B cell (primary cell): ENCODE results near the gene OXSR1. TPM values are rescaled to one million over a fixed set of nuclear protein-coding genes. Genes with fewer than 3 reads are reported as not detected.

ENCODE experiments used
- ATAC-seq: fragments of 200-7000 bp; cut with Tn5 transposase; one replicate; pipeline ENCODE4 v1.10.0; 2021; ENCODE audit warnings: low read depth, mild to moderate bottlenecking, moderate number of reproducible peaks, moderate library complexity
- CTCF ChIA-PET: fragments of 350-600 bp; sonication (Branson Sonifier 250); formaldehyde crosslinking; loops from one replicate; lab custom pipeline; 2021; ENCODE audit warnings: antibody characterized with exemption, inconsistent platforms; lab: Charles Lee
- POLR2A ChIA-PET: fragments of 350-600 bp; sonication (Branson Sonifier 250); formaldehyde crosslinking; loops from one replicate; lab custom pipeline; 2021; ENCODE audit warnings: antibody characterized with exemption; lab: Charles Lee
- DNase-seq: peaks from one replicate; pipeline ENCODE4 v3.0.0; 2013
- H2AFZ ChIP-seq: 2 replicates; pipeline ENCODE4 v1.6.1; 2012; ENCODE audit warnings: mild to moderate bottlenecking, low read depth, low read length; ENCODE audit not compliant: insufficient read depth, poor library complexity, severe bottlenecking
- H3K27ac ChIP-seq, 2 donors: 1 replicate in 1 of 2; 2 replicates in 1 of 2; pipeline ENCODE4 v1.5.1; 2012 to 2013; ENCODE audit warnings: low read length in 2 of 2, mild to moderate bottlenecking in 2 of 2, moderate library complexity in 1 of 2
- H3K27me3 ChIP-seq, 4 experiments: fragments of 200-600 bp in 1 of 4; sonication (generic) in 1 of 4; replicated peaks in 1 of 4; 1 replicate in 2 of 4; 2 replicates in 2 of 4; pipeline versions ENCODE4 v1.6.1 to v1.7.0; 2013 to 2016; ENCODE audit warnings: low read length in 3 of 4, mild to moderate bottlenecking in 2 of 4, mixed read lengths in 1 of 4, moderate library complexity in 1 of 4; ENCODE audit not compliant: insufficient read depth in 4 of 4, control insufficient read depth in 3 of 4; ENCODE audit errors: control extremely low read depth in 1 of 4
- H3K36me3 ChIP-seq, 2 experiments: replicated peaks in 1 of 2; 1 replicate in 1 of 2; 2 replicates in 1 of 2; pipeline versions ENCODE4 v1.6.1 to v1.7.1; 2013; ENCODE audit warnings: low read length in 1 of 2; ENCODE audit not compliant: insufficient read depth in 2 of 2, control insufficient read depth in 1 of 2; ENCODE audit errors: control extremely low read depth in 1 of 2, extremely low read depth in 1 of 2
- H3K4me1 ChIP-seq, 2 donors: fragments of 200-600 bp in 1 of 2; sonication (generic) in 1 of 2; 1 replicate in 1 of 2; 2 replicates in 1 of 2; pipeline versions ENCODE4 v1.5.1 to v1.6.1; 2013 to 2017; ENCODE audit warnings: low read length in 2 of 2; ENCODE audit not compliant: control insufficient read depth in 2 of 2, insufficient read depth in 2 of 2
- H3K4me2 ChIP-seq: replicated peaks from 2 replicates; pipeline ENCODE3; 2012; ENCODE audit warnings: mild to moderate bottlenecking, low read depth, low read length; ENCODE audit not compliant: poor library complexity, severe bottlenecking
- H3K4me3 ChIP-seq, 5 experiments: fragments of 200-600 bp in 1 of 5; sonication (generic) in 1 of 5; 1 replicate in 3 of 5; 2 replicates in 2 of 5; pipeline versions ENCODE4 v1.5.1 to v1.7.0; 2011 to 2016; ENCODE audit warnings: low read length in 4 of 5, mild to moderate bottlenecking in 4 of 5, low read depth in 2 of 5, control low read depth in 1 of 5, moderate library complexity in 1 of 5; ENCODE audit not compliant: insufficient read depth in 1 of 5; ENCODE audit errors: control extremely low read depth in 1 of 5, extremely low read depth in 1 of 5
- H3K79me2 ChIP-seq: fragments of 200-600 bp; sonication (generic); one replicate; pipeline ENCODE4 v1.6.0; 2016; ENCODE audit warnings: low read length; ENCODE audit not compliant: control insufficient read depth, insufficient read depth
- H3K9ac ChIP-seq: fragments of 200-600 bp; sonication (generic); 2 replicates; pipeline ENCODE4 v1.6.1; 2017; ENCODE audit warnings: mild to moderate bottlenecking, low read length, moderate library complexity
- H3K9me3 ChIP-seq, 3 donors: one replicate each; pipeline versions ENCODE4 v1.6.1 to v1.7.1; 2013; ENCODE audit warnings: low read length in 2 of 3; ENCODE audit not compliant: control insufficient read depth in 2 of 3, insufficient read depth in 1 of 3; ENCODE audit errors: control extremely low read depth in 1 of 3
- H4K20me1 ChIP-seq: 2 replicates; pipeline ENCODE4 v1.6.0; 2012; ENCODE audit warnings: mild to moderate bottlenecking, low read length; ENCODE audit not compliant: insufficient read depth, control insufficient read depth, poor library complexity, severe bottlenecking
- H3K27ac Mint-ChIP-seq: one replicate; pipeline ENCODE4 v1.8.0; 2021; ENCODE audit warnings: mixed read lengths
- H3K27me3 Mint-ChIP-seq: one replicate; pipeline ENCODE4 v1.8.0; 2021; ENCODE audit warnings: mixed read lengths
- H3K4me1 Mint-ChIP-seq: one replicate; pipeline ENCODE4 v1.8.0; 2021; ENCODE audit warnings: mixed read lengths
- H3K4me3 Mint-ChIP-seq: one replicate; pipeline ENCODE4 v1.8.0; 2021; ENCODE audit warnings: mixed read lengths
- H3K9me3 Mint-ChIP-seq: one replicate; pipeline ENCODE4 v1.8.0; 2022; ENCODE audit warnings: mixed read lengths; ENCODE audit not compliant: insufficient read depth
- CTCF ChIP-seq: fragments of 200-600 bp; IDR thresholded peaks from one replicate; pipeline ENCODE4 v1.8.0; 2022; ENCODE audit warnings: antibody characterized with exemption, mild to moderate bottlenecking
- EZH2 ChIP-seq: IDR thresholded peaks from 2 replicates; pipeline ENCODE4 v1.6.1; 2012; ENCODE audit warnings: borderline replicate concordance, low read depth, mild to moderate bottlenecking, moderate library complexity, low read length; ENCODE audit not compliant: insufficient read depth, poor library complexity, severe bottlenecking
- WGBS: methylation state at CpG from one replicate; pipeline ENCODE4 v1.1.5; 2013; ENCODE audit warnings: missing lambda C conversion rate; ENCODE audit not compliant: insufficient coverage; 5-methylcytosine and 5-hydroxymethylcytosine counted together
- intact Hi-C: fragments of 100-400 bp; cut with micrococcal nuclease; formaldehyde crosslinking; loops from one replicate; pipeline ENCODE4 v1.10.0; 2022
- polyA plus RNA-seq: library from polyadenylated mRNA; depleted of rRNA; stranded (reverse); fragments of >200 nt; gene quantifications from 2 replicates; pipeline ENCODE4 v1.2.3, GENCODE V29; 2012
- total RNA-seq, 2 donors: library from RNA; stranded (reverse); fragments of 120-200 nt in 1 of 2; gene quantifications; 1 replicate in 1 of 2; 2 replicates in 1 of 2; pipeline versions ENCODE4 v1.2.3 to v1.2.4, GENCODE V29; 2013 to 2022

OXSR1 gene
- total and polyA plus RNA-seq, 2 donors (not counting 1 experiment from before 2014, with no cell fraction given) = 15.5 to 41.5 TPM

GRCh38 chr3:38203690-38204089 lies 38.4 kb downstream of the OXSR1 start:
- Mint-ChIP-seq H3K27me3 (no peaks in the 10 kb centered on the region), H3K4me1 (peaks cover 16% of the 10 kb centered on the region), H3K9me3 (no peaks in the 10 kb centered on the region), H3K4me3 (no peak overlapping the region), H3K27ac (no peak overlapping the region)
- H3K79me2 ChIP-seq = peaks cover 54% of the 10 kb centered on the region
- no peaks in the 10 kb centered on the region for H3K4me1 ChIP-seq
- peaks cover 16% of the 10 kb centered on the region for H4K20me1 ChIP-seq
- peaks cover 13 to 33% of the 10 kb centered on the region in 2 experiments for H3K36me3 ChIP-seq
- ChIA-PET POLR2A (no interaction called here), CTCF (no interaction called here)
- 100% methylated on average over 2 of the region's 2 CpGs for WGBS
- no peak overlapping the region for H3K4me3 ChIP-seq
- no peak overlapping the region for H3K27ac ChIP-seq
- no peak overlapping the region for H3K9ac ChIP-seq
- H3K27me3 ChIP-seq = no peaks in the 10 kb centered on the region
- DNase-seq (no peak), ATAC-seq (no peak)
- H3K4me2 ChIP-seq = no peak overlapping the region
- no peaks in the 10 kb centered on the region for H3K9me3 ChIP-seq
- H2AFZ ChIP-seq = no peak overlapping the region
- intact Hi-C loops = no loop called here
- TF ChIP-seq CTCF (no peak), EZH2 (no peak)

DNA sequence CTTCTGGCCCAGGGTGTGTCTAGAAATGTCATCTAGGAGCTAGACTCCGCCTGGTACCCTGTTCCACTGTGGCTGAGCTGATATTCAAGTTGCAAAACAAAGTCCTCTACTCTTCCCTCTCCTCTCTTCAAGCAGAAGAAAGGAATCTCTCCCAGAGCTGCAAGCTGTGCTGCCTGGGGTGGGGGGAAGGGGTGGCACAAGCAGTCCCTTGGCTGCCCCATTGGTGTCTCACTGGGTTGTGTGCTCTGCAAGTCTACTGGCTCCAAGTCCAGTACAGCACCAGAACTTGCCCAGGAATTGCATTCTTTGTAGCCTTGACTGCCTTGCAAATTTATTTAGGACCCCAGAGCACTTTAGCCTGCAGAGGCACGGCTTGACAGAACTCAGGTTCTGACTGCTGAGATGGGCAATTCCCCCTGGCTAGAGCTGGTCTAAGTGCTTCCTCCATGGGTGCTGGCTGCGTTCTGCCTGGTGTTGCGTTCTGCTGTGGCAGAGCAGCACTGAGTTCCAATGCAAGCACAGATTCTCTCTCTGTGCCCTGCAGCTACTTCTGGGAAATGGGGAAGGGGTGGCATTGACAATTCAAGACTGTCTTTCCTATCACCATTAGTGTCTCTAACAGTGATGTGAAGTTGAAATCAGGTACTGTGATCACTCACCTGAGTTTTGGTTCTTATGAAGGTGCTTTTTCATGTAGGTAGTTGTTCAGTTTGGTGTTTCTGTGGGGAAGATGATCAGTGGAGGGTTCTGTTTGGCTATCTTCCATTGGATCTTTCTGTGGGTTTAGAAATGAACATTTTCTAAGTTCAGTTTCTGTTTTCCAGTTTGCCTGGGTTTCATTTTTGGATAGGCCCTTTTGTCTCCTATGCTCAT lies 39.5 kb downstream of the OXSR1 start:
- H3K4me1 Mint-ChIP-seq = peaks cover 16% of the 10 kb centered on the region
- no peak for ATAC-seq
- no peak overlapping the region for H3K27ac ChIP-seq
- CTCF ChIA-PET = interaction anchor here (1.6 kb wide), 1 partner anchor 12 kb away, joined by 5 read pairs; no protein-coding TSS in a partner anchor
- DNase-seq = no peak
- no peaks in the 10 kb centered on the region for H3K27me3 ChIP-seq
- WGBS = 82% methylated on average over 3 of the region's 4 CpGs
- no peak overlapping the region for H3K4me2 ChIP-seq
- H3K4me3 ChIP-seq = no peak overlapping the region
- H3K27me3 Mint-ChIP-seq = no peaks in the 10 kb centered on the region
- POLR2A ChIA-PET = no interaction called here
- H4K20me1 ChIP-seq = peaks cover 12% of the 10 kb centered on the region
- H3K36me3 ChIP-seq = peaks cover 8 to 26% of the 10 kb centered on the region in 2 experiments
- no peak overlapping the region for H3K27ac Mint-ChIP-seq
- intact Hi-C loops = no loop called here
- no peaks in the 10 kb centered on the region for H3K9me3 ChIP-seq
- TF ChIP-seq EZH2 (no peak), CTCF (no peak)
- H3K4me3 Mint-ChIP-seq = no peak overlapping the region
- H2AFZ ChIP-seq = no peak overlapping the region
- H3K79me2 ChIP-seq = peaks cover 52% of the 10 kb centered on the region
- H3K4me1 ChIP-seq = peaks cover under 1 to 2% of the 10 kb centered on the region in 2 donors
- no peaks in the 10 kb centered on the region for H3K9me3 Mint-ChIP-seq
- H3K9ac ChIP-seq = no peak overlapping the region
